Tibial nerve (tissue), 3 donors: Measurements from ENCODE around the gene MYO5A.

ENCODE experiments used
- CTCF ChIP-seq, 5 experiments: fragments of 200-600 bp in 3 of 5; fragments of 450-650 bp in 2 of 5; sonication (generic) in 3 of 5; IDR thresholded peaks; one replicate each; pipeline ENCODE4 v1.5.1; 2016 to 2019; ENCODE audit warnings: antibody characterized with exemption in 5 of 5, mild to moderate bottlenecking in 3 of 5, moderate library complexity in 2 of 5
- POLR2A ChIP-seq, 2 donors: fragments of 450-650 bp; IDR thresholded peaks; one replicate each; pipeline ENCODE4 v1.6.1; 2017; ENCODE audit warnings: antibody characterized with exemption in 2 of 2, mild to moderate bottlenecking in 2 of 2, moderate library complexity in 2 of 2

- no peak for TF ChIP-seq CTCF (IDR thresholded peaks at IDR 0.05)
- TF ChIP-seq POLR2A (IDR thresholded peaks at IDR 0.05), result no peak
Measured at GRCh38 chr15:52523647-52524046, 5.0 kb downstream of the MYO5A start.
